SU-DHL-6 (cell line): ENCODE measurements around the gene SPX.

Experiments used
- CTCF ChIP-seq: fragments of 200-600 bp; sonication (generic); IDR thresholded peaks from one replicate; pipeline ENCODE4 v1.5.1; 2017; ENCODE audit warnings: antibody characterized with exemption, mild to moderate bottlenecking, low read length, moderate library complexity; ENCODE audit not compliant: insufficient read depth, poor library complexity, severe bottlenecking
- EZH2phosphoT487 ChIP-seq: fragments of 200-600 bp; sonication (generic), shearing (Covaris generic); conservative IDR thresholded peaks from 2 replicates; pipeline ENCODE4 v1.6.1; 2018; ENCODE audit warnings: mild to moderate bottlenecking, antibody characterized with exemption, low read length, moderate library complexity, mixed read lengths

- no peak for TF ChIP-seq CTCF
- TF ChIP-seq EZH2phosphoT487: no peak
Measured at GRCh38 chr12:21576431-21576830, 50.3 kb downstream of the SPX start.
